ENCODE results near the gene CEP350. TPM values are rescaled to one million over a fixed set of nuclear protein-coding genes. Genes with fewer than 3 reads are reported as not detected.

The CEP350 gene
- total RNA-seq, 1 experiment from 2014 or later = 17.5 TPM

DNA sequence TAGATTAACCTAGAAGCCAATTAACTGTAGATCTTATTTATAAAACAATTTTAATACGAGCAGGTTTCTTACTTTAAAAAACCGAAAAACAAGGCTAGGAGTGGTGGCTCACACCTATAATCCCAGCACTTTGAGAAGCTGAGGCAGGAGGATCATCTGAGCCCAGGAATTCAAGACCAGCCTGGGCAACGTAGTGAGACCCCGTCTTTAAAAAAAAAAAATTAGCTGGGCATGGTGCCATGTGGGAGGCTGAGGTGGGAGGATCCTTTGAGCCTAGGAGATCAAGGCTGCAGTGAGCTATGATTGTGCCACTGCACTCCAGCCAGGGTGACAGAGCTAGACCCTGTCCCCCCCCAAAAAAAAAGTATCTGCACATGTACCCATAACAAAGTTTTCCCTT lies 110.8 kb downstream of the CEP350 start:
- no peaks in the 10 kb centered on the region for H3K9me3 ChIP-seq
- no peaks in the 10 kb centered on the region for H3K27me3 ChIP-seq
- no peak overlapping the region for H3K4me3 ChIP-seq
- peaks cover 55% of the 10 kb centered on the region for H3K36me3 ChIP-seq
- DNase-seq = no peak

DNA sequence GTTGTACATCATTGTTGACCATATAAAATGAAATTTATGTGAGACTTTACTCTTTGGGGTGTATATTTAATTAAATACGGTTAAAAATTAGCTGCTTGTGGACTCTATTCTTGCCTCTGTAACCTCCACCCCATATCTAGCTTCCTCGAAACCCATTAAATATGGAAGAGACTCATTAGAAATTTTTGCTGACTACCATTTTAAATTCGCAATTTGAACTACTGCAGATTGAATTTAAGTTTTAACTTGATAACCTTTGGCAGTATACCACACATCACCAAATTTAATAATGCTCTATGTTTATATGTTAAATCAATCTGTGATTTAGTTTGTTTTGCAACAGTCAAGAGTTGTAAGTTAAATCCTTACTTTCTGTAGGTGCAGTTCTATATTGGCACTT lies 111.5 kb downstream of the CEP350 start:
- Histone ChIP-seq H3K36me3 (peaks cover 55% of the 10 kb centered on the region), H3K4me3 (no peak overlapping the region), H3K9me3 (no peaks in the 10 kb centered on the region), H3K27me3 (no peaks in the 10 kb centered on the region)
- DNase-seq = no peak

DNA sequence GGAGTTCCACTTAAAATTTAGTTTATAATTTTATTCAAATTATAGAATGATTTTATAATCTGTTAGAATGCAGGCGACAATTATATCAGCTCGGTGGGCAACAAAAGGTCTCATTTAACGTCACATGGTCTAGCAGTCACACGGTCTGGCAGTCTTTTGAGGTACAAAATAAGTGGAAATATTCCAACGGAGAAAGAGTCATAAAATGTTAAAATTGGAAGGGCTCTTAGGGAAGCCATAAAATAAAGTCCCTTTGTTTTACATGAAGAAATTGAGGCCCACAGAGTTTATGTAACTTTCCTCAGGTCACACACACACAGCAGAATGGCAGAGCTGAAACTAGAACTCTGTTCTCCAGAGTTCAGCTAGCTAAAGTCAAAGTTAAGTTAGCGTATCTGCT lies 115.7 kb downstream of the CEP350 start:
- Histone ChIP-seq H3K27me3 (no peaks in the 10 kb centered on the region), H3K9me3 (no peaks in the 10 kb centered on the region), H3K4me3 (no peak overlapping the region), H3K36me3 (peaks cover 45% of the 10 kb centered on the region)
- no peak for DNase-seq

DNA sequence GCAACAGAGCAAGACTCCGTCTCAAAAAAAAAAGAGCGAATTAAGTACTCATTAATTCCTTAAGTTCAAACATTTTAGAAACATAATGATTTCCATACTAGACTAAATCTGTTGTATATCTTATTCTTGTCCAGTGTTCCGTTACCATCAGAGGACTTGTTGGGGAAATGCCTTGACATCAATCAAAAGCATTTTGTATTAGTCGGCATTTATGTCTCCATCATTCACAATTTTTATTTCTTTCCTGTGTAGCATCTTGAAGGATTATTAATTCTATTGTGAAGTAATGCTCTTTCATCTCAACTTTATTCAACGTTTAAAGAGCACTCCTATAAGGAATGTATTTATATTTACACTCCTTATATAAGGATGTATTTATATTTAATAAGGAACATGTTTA lies 117.1 kb downstream of the CEP350 start:
- peaks cover 45% of the 10 kb centered on the region for H3K36me3 ChIP-seq
- H3K4me3 ChIP-seq = no peak overlapping the region
- no peak for DNase-seq
- no peaks in the 10 kb centered on the region for H3K9me3 ChIP-seq
- H3K27me3 ChIP-seq = no peaks in the 10 kb centered on the region

DNA sequence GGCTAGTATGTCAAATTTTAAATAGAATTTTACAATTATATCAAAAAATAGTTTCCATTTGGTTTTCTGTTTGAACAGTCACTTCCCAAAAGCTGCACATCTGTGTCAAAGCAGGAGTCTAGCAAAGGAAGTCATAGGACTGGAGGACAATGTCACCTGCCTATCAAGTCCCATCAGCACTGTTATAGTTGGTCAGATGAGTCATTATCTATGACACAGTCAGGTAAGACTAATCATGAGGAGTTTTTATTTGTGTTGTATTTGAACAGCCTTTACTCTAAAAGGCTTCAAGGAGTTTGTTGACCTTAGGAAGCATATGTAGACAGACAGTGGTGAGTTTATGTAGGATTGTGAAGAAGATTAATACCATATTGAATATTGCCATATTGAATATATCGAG lies 125.8 kb downstream of the CEP350 start:
- Histone ChIP-seq H3K4me3 (no peak overlapping the region), H3K9me3 (no peaks in the 10 kb centered on the region), H3K27me3 (no peaks in the 10 kb centered on the region), H3K36me3 (peaks cover 22% of the 10 kb centered on the region)
- no peak for DNase-seq

DNA sequence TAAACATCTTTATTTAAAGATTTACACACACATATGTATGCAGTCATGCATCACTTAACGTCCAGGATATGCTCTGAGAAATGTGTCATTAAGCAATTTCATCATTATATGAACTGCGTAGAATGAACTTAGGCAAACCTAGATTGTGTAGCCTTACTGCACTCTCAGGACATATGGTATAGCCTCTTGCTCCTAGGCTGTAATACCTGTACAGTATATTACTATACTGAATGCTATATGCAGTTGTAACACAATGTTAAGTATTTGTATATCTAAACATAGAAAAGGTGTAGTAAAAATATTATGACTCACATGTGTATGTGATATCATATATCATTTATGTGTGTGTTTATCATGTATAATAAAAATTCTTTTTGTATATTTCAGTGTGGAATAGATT lies 126.9 kb downstream of the CEP350 start:
- Histone ChIP-seq H3K4me3 (no peak overlapping the region), H3K27me3 (no peaks in the 10 kb centered on the region), H3K9me3 (no peaks in the 10 kb centered on the region), H3K36me3 (peaks cover 14% of the 10 kb centered on the region)
- no peak for DNase-seq

DNA sequence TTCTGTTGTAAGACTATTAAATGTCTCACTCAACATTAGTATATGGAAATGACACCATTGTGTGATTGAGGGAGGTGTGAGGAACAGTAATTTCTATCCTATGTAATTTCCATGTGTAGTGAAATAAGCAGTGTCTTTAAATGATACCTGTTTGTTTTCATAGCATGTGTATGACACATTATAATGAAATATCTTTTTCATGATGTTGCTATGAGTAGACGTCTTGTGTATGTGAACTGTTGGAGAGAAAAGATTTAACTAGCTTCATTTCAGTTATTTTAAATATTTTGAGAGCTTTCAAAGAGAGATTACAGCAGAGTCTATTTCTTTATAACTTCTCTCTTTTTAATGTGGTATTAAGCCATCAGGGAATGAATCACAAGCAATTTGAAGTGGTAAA lies 128.6 kb downstream of the CEP350 start:
- no peak for DNase-seq
- Histone ChIP-seq H3K36me3 (peaks cover 16% of the 10 kb centered on the region; the same call in 1 of the 2 replicates), H3K27me3 (no peaks in the 10 kb centered on the region)

DNA sequence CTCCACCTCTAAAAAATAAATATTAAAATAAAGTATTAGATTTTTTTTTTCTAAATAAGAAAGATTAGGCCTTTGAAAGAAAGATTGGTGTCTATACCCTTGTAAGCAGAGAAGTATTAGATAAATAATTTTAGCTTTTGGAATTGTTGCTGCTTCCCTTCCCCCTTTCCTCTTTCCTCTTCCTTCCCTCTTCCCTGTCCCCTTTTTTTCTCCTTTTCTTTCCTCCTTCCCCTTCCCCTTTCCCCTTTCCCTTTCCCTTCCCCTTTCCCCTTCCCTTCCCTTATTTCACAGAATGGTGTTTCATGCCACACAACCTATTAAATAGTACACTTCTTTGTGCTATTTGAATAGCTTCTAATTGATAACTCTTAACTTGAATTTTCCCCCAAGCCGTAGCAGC lies 130.3 kb downstream of the CEP350 start:
- H3K27me3 ChIP-seq = no peaks in the 10 kb centered on the region
- DNase-seq = no peak
- no peak overlapping the region for H3K4me3 ChIP-seq
- H3K36me3 ChIP-seq = peaks cover 20% of the 10 kb centered on the region; the same call in 1 of the 2 replicates
- H3K9me3 ChIP-seq = no peaks in the 10 kb centered on the region

More for the DNA sequence above, 128.6 kb downstream of the CEP350 start:
- no peaks in the 10 kb centered on the region for H3K9me3 ChIP-seq
- H3K4me3 ChIP-seq = no peak overlapping the region

DNA sequence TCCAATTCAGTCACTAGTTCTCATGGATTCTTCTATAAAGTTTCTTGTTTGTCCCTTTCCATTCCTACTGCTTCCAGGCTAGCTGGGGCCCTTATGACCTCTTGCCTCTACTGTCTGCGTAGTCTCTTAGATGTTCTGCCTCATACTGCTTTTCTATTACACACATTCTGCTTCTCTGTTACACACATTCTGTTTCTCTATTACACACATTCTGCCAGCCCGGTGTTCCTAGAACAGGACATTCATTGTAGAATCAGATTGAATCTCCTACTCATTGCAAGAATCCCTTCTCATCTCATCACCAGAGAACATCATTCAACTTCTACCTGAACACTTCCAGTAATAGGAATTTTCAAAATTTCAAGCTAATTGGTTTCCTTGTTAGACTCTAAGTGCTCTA lies 130.7 kb downstream of the CEP350 start:
- no peak for DNase-seq
- no peaks in the 10 kb centered on the region for H3K9me3 ChIP-seq
- H3K27me3 ChIP-seq = no peaks in the 10 kb centered on the region
- H3K4me3 ChIP-seq = no peak overlapping the region
- peaks cover 19% of the 10 kb centered on the region; the same call in 1 of the 2 replicates for H3K36me3 ChIP-seq

DNA sequence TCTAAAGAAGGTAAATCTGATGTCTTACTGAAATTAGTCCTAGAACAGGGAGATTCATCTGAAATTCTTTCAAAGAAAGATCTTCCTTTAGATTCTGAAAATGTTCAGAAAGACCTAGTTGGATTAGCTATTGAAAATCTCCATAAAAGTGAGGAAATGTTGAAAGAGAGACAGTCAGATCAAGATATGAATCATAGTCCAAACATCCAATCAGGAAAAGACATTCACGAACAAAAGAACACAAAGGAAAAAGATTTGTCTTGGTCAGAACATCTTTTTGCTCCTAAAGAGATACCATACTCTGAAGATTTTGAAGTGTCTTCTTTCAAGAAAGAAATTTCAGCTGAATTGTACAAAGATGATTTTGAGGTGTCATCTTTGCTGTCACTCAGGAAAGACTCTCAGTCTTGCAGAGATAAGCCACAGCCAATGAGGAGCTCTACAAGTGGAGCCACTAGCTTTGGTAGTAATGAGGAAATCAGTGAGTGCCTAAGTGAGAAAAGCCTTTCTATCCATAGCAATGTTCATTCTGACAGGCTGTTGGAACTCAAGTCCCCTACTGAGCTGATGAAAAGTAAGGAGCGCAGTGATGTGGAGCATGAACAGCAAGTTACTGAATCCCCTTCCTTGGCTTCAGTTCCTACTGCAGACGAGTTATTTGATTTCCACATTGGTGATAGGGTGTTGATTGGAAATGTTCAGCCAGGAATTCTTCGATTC lies 138.5 kb downstream of the CEP350 start:
- Histone ChIP-seq H3K9me3 (no peaks in the 10 kb centered on the region), H3K4me3 (no peak overlapping the region), H3K27me3 (no peaks in the 10 kb centered on the region), H3K36me3 (peaks cover 52% of the 10 kb centered on the region)
- no peak for DNase-seq

DNA sequence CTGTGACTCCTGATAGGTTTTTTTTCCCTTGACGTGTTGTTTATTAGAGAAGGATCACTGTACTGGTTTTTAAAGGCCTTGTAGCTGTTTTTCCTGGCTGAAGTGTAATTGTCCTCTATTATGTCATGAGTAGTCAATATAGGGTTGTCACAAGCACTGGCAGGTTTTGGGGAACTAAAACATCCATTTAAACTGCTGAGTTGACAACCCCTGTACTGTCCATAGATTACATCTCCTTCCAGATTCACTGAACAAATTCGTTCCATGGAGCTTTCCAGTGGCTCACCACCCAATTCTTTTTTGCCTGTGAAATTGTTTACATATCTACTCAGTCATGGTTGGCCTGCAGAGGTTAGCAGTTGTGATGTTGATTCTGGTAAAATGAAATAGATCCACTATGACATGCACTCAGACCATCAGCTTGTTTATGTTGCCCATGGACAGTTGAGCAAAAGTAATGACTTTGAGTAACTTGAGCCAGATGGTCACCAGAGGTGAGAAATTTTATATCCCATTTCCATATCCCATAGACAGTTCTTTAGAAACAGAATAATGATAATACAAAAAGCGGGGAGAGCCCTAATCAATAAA lies 140.2 kb downstream of the CEP350 start:
- Histone ChIP-seq H3K27me3 (no peaks in the 10 kb centered on the region), H3K9me3 (no peaks in the 10 kb centered on the region), H3K4me3 (no peak overlapping the region), H3K36me3 (peaks cover 49% of the 10 kb centered on the region)
- DNase-seq = no peak

DNA sequence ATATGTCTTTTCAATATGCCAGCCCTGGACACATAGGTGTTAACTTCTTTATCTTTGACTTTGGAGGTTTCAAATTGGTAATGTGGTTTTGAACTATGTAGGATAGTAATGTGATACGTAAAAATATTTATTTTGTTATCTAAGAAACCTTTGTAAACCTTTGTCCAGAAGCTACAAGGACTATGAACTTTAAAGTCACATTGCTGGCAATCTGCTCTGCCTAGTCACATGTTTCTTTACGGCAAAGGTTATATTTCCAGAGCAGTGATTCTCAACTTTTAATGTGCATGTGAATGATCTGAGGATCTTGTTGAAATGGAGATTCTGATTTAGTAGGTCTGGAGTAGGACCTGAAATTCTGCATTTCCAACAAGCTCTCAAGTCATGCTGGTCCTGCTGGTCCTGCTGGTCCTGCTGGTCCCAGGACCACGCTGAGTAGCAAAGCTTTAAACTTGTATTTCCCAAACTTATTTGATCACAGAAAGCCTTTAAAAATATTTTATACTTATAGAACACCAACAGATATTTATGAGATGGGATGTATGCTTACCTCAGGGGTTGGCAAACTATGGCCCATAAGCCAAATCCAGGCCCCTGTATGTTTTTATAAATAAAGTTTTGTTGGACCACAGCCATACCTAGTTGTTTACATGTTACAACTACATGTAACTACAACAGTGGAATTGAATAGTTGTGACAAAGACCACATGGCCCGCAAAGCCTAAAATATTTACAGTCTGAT lies 142.1 kb downstream of the CEP350 start:
- H3K36me3 ChIP-seq = peaks cover 54% of the 10 kb centered on the region

DNA sequence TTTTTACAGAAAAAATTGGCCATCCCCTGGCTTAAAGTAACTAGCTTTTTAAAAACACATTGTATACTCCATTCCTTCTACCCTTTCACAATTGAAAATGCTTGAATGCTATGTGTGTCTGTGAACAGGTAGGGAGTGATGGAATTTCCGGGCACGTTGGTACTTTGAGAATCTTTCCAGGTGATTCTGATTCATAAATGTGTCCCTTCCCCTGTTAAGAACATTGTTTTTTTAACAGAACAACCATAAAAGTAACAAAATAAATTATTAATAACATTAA lies 142.7 kb downstream of the CEP350 start:
- DNase-seq = no peak
- no peaks in the 10 kb centered on the region for H3K27me3 ChIP-seq
- peaks cover 53% of the 10 kb centered on the region for H3K36me3 ChIP-seq
- H3K4me3 ChIP-seq = no peak overlapping the region
- no peaks in the 10 kb centered on the region for H3K9me3 ChIP-seq

More for the DNA sequence above, 142.1 kb downstream of the CEP350 start:
- DNase-seq = no peak
- Histone ChIP-seq H3K4me3 (no peak overlapping the region), H3K9me3 (no peaks in the 10 kb centered on the region), H3K27me3 (no peaks in the 10 kb centered on the region)

DNA sequence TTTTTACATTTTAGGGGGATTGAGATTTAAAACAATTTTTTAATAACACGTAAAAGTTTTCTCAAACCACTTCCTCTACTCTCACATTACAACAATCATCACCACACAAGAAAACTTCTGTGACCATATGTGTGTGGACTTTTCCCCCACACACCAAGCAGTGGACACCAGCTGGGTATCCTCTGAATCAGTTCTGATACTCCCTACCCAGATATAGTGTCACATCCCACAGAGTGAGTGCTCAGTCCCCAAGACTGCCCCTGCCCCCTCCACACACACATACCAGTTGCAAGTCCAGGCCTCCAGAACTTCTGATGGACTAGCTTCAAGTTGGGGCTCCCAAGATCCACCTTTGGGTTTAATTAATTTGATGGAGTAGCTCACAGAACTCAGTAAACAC lies 146.8 kb downstream of the CEP350 start:
- H3K36me3 ChIP-seq = peaks cover 33% of the 10 kb centered on the region
- no peak for DNase-seq
- no peak overlapping the region for H3K4me3 ChIP-seq
- H3K9me3 ChIP-seq = no peaks in the 10 kb centered on the region
- no peaks in the 10 kb centered on the region for H3K27me3 ChIP-seq

DNA sequence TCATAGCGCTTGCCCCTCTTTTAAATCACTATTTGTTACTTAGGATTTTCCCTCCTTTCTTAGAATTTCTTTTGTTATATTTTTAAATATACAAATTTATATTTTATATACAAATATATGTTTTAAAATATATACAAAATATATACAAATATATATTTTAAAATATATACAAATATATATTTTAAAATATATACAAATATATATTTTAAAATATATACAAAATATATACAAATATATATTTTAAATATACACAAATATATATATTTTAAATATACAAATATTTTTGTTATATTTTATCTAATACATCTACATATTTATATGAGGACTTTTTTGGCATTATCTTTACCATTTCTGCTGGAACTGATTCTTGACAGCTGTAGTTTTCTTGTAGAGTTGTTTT lies 149.2 kb downstream of the CEP350 start:
- peaks cover 32% of the 10 kb centered on the region for H3K36me3 ChIP-seq
- DNase-seq = no peak
- no peaks in the 10 kb centered on the region for H3K9me3 ChIP-seq
- H3K4me3 ChIP-seq = no peak overlapping the region
- no peaks in the 10 kb centered on the region for H3K27me3 ChIP-seq

DNA sequence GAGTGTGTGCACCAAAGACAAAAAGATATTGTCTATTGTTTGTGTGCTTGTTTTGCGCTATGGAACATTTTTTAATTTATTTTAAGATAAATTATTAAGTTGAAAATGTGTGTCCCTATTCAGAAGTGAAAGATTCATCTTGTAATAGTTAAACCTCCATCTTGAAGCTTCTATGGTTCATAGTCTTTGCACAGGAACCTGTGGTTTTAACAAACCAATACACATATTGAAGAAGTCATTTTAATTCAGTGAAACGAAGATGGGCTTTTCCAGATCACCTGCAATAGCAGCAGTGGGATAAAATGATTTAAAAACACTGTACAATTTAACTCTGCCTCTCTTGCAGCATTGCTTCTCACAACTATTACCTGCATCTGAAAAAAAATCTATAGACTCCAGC lies 157.5 kb downstream of the CEP350 start:
- DNase-seq = no peak
- Histone ChIP-seq H3K4me3 (no peak overlapping the region), H3K36me3 (peaks cover 25% of the 10 kb centered on the region), H3K27me3 (no peaks in the 10 kb centered on the region), H3K9me3 (no peaks in the 10 kb centered on the region)

DNA sequence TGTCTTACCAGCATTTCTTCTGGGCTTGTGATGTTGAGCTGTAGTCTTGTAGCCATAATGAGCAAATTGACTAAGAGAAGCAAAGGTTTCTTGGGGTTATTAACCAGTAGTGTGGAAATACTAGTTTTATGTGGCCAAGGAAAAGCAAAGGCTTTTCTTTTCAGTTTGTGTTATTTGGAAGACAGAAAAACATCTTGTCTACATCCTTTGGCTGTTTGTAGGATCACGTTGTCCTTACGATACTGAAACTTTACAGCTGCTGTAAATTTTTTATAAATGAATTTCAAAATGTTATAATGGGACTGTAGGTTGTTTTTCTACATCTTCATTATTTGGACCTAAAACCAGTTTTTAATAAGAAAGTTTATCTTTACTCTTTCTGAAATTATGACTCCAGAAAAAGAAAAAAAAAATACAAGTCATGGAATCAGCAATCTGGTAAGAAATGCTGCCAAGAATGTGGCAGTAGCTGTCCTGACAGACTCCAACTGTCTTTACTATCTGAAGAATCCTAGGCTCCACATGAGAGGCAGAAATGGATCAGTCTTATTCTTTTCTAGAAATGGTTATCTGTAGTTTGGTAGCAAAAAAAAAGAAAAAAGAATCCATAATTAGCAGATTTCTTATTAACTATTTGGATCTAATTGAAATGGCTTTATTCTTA lies 158.5 kb downstream of the CEP350 start:
- no peaks in the 10 kb centered on the region for H3K9me3 ChIP-seq
- no peak for DNase-seq
- peaks cover 25% of the 10 kb centered on the region for H3K36me3 ChIP-seq
- H3K4me3 ChIP-seq = no peak overlapping the region
- H3K27me3 ChIP-seq = no peaks in the 10 kb centered on the region
